RKO (cell line): ENCODE measurements around the gene ACCSL.

Source experiments
- DNase-seq: peaks from one replicate; pipeline ENCODE4 v3.0.0-alpha.2; 2016; ENCODE audit warnings: low spot score

The ACCSL gene

DNA sequence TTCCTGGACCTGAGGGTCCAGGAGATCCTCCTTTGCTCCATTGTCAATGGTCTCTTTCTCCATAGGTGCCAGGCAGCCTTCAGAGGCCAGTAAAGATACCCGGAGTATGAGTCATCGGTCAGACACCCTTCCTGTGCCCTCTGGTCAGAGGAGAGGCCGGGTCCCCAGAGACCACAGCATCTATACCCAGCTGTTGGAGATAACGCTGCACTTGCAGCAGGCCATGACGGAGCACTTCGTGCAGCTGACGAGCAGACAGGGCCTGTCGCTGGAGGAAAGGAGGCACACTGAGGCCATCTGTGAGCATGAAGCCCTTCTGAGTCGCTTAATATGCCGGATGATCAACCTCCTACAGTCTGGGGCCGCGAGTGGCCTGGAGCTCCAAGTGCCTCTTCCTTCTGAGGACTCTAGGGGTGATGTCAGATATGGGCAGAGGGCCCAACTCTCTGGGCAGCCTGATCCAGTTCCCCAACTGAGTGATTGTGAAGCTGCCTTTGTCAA lies at the start of gene ACCSL:
Gene ACCSL, plus strand, starts transcription at position 51 of the 501 bp plus-strand sequence. Its CDS starts 56 bp downstream, at position 107.
- DNase-seq, result no peak

DNA sequence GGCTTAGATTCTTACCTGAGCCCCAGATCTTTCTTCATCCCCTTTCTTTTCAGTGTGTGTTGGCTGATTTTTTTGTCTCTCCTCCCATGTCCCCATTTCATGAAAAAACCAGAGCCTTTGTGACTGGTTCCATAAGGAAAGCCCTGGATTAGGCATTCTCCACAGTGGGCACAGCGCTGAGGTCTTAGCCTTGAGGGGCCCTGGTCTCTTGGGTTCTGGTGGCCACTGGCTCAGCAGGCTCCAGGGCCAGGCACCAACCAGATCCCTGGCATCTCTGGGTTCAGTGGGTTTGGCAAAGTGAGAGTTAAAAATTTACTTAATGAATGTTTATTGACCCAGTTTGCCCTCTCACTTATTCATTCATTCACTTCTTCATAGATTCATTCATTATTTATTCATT lies 49.5 kb upstream of the ACCSL start:
- no peak for DNase-seq

DNA sequence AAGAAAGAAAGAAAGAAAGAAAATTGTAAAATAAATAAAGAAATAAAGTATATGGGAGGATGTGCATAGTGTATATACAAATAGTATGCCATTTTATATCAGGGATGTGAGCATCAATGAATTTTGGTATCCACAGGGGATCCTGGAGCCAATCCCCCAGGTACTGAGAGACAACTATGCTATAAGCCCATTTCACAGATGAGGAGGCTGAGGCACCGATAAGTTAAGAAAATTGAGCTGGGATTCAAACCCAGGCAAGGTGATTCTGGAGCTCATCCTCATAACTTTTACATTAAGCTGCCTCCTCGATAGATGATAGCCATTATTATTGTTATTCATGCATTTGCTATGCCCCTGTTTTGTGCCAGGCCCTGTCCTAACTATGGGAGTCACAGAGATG lies 47.0 kb upstream of the ACCSL start:
- no peak for DNase-seq

DNA sequence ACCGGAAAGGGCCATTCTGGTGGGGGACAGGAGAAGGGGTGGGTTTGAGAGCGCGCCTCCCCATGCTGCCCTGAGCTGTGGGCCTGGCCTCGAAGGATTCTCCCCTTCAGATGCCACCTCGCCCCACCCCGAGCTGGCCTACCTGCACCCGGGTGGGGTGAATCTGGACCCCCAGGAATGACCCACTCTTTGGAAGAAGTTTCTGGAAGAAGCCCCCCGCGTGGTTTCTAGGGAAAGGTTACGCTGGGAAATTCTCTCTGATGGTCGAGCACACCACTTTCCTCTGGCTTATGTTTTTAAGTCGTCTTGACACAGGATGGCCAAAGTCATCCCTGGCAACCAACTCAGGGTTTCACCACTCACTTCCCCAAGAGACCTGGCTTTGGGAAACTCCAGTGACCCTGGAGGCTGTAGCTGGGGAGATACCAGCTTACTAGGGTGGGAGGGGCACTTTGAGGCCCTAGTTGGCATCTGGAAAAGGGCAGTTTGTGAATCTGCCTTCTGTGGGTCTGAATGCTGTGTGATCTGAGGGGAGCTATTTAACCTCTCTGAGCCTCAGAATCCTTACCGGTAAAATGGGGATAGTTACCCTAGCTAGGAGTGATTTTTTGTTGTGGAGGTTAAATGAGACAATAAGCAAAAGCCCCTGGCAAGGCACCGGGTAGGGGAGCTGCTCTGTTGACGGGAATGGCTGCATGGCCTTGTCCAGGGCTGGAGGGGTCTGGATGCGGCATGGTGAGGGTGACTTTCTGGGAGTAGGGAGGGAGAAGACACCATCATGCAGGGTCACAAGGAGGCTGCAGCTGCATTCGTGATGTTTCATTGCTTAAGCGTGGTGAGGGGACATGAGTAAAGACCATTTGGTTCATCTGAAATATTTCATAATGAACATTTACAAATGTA lies 45.3 kb upstream of the ACCSL start:
- no peak for DNase-seq

DNA sequence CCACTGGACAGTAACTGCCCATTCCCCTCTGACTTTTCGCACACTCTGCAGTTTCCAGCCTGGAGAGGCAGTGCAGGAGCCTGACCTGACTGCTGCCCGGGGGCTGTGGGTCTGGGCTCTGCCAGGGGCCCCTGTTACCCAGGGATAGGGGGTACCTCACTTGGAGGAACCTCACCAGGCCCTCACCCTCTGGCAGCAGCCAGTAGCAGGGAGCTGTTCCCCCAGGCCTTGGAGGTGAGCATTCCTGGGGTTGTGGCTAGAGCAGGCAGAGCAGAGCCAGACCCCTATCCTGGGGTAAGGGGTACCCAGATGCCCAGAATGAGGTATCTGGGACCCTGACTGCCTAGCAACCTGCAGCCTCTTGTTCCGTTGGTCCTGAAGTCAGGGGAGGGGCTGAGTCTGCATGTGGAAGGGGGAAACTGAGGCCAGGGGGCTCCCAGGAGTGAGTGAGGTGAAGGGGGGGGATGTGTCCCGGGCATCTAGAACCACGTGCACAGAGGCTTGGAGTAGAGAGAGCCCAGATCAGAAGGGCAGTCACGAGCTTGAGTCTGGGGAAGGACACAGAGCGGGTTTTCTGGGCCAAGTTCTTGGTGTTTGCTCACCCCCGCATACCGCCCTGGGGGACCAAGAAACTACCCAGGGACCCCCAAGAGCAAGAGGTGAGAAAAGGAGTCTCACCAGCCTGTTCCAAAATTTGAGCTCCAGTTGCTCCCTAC lies 43.9 kb upstream of the ACCSL start:
- no peak for DNase-seq

DNA sequence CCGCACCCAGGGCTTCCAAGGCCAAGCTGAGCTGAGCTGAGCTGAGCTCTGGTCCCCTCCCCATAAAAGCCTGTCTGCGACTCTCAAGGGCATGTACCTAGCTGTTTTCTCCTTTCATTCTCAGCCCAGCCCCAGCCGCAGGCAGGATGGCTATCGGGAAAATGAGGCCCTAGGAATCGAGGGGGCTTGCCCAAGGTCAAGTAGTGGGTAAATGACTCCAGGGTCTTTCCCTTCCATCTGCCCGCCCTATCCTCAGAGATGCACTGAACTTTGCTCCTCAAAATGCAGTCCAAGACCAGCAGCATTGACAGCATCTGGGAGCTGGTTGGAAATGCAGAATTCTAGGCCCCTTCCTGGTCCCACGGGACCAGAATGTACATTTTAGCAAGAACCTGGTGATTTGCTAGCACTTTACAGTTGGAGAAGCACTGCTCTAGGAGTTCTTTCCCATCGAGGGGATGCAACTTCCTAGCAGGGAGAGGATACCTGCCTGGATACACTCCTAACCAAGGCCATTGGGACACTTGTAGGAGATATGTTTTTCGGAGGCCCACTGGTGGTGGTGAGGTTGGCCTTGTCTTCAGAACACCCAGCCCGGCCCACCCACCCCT lies 43.2 kb upstream of the ACCSL start:
- no peak for DNase-seq

DNA sequence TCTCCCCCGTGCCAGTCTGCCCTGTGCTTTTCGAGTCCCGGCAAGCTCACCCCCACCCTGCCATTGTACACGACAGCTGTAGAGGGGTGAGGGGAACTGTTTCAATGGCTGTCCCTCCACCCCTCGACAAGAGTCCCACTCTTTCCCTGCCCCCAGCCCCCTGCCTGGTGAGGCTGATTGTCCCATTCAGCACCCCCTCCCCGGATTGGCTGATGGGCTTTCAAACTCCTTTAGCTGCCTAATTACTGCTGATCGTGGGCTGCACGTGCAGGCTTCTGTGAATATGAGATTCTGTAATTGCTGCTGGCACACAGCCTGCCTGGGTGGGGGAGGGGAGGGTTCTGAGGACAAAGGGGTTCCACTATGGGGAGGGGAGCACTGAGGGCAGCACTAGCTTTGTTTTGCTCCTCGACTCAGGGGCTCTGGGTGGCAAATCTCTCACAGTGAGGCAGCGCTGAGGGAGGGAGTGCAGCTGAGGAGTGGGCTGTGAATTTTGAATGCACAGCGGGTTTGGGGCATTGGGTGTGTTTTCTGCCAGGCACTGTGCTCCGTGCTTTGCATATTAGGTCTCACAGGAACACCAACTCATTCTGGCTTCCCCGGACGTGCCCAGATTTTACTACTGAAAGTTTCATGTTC lies 42.6 kb upstream of the ACCSL start:
- no peak for DNase-seq

DNA sequence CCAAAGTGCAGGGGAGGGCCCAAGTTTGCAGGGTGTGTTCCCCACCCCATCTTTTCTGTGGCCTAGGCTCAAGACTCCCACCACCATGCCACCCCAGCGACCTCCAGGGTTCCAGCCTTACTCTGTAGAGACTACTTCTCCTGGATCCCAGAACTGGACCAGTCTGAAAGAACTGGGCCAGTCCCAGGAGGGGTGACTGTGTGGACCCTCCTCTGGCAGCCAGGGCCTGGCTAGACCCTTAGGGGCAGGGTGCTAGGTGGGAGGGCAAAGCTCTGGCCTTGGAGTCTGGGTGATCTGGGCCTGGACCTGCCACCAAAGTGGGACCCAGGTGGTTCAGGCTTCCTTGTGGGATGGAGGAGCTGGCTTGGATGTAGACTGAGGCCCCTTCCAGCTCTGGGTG lies 41.8 kb upstream of the ACCSL start:
- DNase-seq, result no peak

DNA sequence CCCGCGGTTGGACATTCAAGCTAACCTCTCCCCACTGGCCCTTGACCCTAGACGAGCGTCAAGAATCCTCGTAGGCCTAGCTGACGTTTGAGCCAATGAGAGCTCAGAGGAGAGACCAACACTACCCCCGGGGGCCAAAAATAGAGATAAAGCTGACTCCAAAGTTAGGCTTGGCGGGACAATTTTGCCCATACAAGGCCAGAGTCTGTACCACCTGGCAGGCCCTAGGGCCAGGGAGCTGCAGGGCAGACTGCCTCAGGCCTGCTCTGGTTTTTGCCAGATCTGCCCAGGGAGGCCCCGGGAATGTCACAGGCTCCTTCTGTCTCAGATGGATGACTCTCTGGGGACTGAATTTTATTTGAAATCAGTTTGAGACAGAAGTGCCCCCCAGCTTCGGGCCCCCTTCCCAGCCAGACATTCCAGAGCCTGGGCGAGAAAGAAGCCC lies 40.8 kb upstream of the ACCSL start:
- no peak for DNase-seq

DNA sequence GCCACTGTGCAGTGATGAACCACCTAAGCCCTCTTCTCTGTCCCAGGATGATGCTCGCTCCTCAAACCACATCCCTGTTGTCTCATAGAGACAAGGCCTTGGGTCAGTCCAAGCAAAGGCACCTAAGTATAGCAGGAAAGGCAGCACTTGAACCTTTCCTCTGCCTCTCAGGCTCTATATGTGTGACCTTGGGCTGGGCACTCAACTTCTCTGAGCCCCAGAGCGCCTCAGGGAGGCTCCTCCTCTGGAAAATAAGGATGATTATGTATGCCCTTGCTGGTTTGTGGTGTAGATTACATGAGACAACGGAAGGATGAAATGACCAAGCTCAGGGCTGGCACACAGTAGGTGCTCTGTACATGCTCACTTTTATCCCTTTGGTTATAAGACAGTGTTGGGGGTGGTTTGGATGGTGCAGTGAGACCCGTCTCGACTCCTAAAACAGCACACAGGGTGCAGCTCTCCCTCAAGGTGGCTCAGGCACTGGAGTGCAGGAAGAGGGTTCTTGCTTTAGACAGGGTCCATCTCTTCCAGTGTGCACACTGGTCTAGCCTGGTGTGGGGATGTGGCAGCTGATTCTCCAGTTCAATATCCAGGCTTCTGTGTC lies 40.2 kb upstream of the ACCSL start:
- no peak for DNase-seq

DNA sequence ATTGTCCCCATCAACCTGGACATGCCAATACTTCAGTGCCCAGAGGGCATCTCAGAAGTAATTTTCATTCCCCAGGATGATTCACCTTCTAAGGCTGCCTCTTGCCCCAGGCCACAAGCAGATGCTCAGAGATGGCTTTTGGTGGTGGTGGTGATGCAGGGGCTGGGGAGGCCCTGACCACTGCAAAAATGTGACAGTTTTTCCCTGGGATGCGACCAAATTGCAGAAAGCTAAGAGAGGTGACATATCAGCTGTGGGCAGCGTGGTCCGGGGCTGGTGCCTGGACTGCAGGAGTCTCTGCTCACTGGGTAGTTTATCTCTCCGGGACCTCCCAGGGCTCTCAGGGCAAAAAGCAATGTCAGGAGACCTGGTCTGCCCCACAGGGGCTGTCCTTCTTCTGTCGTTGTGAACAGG lies 39.7 kb upstream of the ACCSL start:
- no peak for DNase-seq

DNA sequence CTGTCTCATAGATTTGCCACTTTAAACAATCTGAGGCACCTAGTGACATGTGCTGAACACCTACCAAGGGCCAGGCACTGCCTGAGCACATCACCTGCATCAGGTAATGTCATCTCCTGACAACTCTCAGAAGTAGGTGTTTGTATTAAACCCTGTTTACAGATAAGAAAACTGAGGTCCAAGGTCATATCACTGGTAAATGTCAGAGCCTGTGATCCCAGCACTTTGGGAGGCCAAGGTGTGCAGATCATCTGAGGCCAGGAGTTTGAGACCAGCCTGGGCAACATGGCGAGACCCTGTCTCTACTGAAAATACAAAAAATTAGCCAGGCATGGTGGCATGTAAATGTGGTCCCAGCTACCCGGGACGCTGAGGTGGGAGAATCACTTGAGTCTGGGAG lies 39.1 kb upstream of the ACCSL start:
- DNase-seq, result no peak

DNA sequence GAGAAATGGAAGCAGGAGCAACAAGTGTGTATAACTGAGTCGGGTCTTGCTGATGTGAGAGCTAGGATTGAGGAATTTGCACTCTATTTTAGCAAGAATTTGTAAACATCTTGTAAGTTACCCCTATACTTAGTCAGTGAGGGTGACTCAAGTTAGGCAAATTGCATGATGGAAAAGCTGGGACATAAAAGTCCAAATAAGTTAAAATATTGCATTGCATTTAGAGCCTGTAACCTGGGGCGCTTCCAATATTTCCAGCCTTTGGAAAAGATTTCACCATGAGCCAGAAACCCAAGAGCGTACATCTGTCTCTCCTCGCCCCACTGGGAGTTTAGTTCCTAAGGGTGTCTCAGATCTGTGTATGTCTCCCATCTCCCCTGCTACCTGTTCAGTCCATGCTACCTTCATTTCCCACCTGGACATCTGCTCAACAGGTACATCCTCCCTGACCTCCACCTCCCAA lies 37.0 kb upstream of the ACCSL start:
- no peak for DNase-seq

DNA sequence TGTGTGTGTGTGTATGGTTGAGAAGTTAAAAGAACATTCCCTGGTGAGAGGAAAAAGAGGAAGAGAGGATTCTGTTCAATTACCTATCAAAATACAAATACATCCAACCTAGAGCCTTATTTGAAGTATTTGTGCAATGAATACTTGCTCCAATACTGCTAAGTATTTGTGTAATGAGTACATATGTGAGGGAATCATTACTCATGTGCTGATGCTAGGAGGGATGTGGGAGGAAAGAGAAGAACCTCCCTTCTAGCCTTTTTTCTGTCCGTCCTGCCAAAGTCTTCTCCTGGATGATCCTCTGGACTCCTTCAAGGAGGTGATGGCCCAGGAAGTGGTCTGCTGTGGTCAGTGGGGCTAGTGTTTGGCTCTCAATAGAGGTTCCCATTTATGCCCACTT lies 36.0 kb upstream of the ACCSL start:
- peak; percentile 32 for DNase-seq

DNA sequence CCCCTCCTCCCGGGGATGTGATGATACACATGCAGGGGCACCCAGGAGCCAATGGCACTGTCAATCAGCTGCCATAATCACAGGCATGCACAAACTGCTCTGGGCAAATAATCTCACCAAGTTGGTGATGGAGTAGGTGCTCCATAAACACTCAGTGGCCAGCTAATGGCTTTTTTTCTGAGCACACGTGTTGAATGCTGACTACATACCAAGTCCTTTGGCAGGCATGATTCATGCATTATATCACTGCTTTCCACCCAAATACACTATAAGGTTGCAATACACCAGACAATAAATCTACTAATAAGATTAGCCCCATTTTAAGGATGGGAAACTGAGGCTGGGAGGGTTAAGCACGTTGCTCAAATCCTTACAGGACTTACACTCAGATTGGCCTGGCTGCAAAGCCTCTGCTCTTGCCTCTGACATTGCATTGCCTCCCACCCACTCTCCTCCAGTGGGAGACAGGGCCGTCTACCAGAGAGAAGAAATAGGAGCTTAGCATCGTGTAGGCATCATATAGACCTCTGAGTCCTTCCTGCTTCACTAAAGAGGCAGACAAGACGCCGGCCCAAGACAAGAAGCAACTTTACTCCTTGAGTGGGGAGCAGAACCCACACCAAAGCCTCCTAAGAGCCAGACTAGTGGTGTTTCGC lies 32.7 kb upstream of the ACCSL start:
- DNase-seq, result peak; percentile 30

DNA sequence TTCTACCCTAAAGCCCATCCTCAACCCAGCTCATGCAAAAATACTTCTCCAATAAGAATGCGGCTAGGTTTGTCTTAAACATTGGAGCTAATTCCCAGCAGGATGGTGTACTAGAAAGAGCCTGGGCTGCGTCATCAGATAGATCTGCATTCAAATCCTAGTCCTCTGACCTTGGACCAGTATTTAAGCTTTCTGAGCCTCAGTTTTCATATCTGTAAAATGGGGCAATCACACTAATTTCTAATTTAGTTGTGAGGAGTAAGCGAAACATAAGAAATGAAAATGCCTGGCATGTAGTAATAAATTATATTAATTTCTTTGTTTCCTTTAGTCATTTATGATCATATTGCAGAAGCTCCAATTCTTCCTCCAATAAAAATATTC lies 32.2 kb upstream of the ACCSL start:
- DNase-seq, result no peak

DNA sequence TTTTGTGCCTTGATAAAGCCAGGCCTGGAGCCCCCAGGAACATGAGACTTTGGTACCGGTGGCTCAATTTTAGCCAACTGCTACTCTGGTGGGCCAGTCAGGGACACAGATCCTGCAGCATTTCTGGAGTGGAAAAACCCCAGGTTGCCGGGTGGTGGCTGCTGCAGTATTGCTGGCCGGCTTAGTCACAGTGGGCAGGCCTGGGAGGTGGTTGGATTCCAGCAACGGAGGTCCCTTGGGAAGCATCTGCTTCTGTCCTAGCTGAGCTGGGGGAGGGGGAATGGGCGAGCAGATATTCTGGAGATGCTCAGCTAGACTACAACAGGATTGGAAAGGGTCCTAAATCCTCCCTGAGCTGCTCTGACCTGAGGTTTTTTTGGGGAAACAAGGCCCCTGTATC lies 31.6 kb upstream of the ACCSL start:
- DNase-seq, result no peak

DNA sequence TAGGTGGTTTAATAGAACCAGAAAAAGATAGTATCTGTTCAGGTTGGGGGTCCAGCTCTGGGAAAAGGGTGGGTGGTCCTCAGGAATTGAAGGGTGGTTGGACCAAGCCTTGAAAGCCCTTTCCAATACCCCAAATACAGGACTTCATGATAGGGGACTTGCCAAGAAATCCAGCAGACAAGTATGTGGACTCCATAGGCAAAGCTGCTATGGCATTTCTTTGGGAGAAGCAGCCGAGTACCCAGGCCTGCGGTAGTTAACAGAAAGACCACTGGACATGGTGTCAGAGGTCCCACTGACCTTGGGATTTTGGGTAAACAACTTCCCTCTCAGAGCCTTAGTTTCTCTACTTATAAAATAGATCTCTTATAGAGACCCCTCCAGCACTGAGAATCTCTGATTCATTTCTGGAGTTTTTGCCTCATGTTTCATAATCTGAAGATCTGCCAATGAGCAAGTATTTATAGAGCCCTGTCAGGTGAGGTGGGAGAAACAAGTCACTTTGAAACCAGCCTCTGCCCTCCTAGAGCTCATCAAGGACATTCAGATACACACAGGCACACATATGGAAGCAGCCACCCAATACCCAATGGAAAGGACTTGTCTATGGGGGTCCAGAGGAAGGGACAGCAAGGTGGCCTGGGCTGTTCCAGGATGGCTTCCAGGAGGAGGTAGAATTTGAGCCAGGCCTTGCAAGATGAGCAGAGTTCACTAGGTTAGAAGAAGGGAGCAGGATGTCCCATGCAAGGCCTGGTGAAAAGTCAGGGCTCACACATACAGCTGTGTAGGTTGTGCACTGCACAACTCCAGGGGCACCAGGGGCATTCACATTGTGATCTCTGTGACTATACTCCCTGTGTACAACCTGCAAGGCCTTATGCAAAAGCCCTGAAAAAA lies 31.0 kb upstream of the ACCSL start:
- no peak for DNase-seq

DNA sequence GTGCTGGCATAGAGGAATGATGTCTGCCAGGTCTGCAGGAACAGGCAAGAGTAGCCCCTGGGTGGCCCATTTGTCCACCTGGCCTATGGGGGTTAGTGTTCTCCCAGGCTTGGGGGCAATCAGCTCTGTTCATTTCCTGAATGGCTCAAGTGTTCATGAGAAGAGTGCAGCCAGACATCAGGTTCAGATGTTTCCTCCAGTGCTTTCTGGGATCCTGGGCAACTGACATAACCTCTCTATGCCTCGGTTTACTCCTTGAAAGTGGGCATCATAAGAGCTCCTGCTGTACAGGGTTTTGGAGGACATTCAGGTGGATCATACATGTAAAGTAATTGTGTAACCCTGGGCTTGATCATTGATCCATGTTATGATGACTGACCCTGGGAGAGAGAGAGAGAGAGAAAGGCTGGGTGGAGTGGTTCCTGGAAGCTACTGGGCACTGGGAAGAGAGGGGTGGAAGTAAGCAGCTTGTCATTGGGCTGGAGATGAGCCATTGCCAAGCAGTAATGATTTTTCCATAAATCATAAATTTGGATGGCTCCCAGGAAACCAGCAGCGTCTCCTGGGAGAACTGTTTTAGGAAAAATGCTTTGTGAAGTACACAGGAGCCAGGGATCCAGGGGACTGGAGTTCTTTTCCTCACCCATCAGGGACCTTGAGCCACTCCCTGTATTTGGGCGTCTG lies 30.2 kb upstream of the ACCSL start:
- no peak for DNase-seq

DNA sequence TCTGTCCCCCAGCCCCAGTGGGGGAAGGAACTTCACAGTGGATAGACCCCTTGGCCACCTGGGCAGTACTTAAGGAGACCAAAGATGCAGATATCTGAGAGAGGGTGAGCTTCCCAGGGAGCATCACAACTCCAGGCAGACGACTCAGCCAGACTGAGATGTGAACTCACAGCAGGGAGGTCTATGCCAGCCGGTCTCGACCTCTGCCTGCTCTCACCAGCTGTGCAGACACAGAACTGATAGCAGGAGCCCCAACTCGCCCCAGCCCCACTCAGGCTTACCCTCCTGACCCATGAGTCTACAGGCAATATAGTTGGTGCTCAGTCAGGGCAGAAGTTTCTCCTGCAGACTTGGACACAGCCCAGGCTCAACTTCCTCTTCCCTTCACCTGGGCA lies 29.7 kb upstream of the ACCSL start:
- DNase-seq, result no peak
